Testis (tissue), 3 donors: ENCODE measurements around the gene CAMSAP3. TPM values are rescaled to one million over a fixed set of nuclear protein-coding genes. Genes with fewer than 3 reads are reported as not detected.

Experiments
- DNase-seq: peaks from one replicate; pipeline ENCODE4 v3.0.0-alpha.2; 2019
- H3K27ac ChIP-seq, 2 donors: fragments of 200-600 bp; sonication (generic); one replicate each; pipeline ENCODE4 v1.5.1; 2019
- H3K27me3 ChIP-seq: fragments of 200-600 bp; sonication (generic); one replicate; pipeline ENCODE4 v1.5.1; 2019
- H3K36me3 ChIP-seq: fragments of 200-600 bp; sonication (generic); one replicate; pipeline ENCODE4 v1.5.1; 2017; ENCODE audit warnings: low read depth; ENCODE audit errors: missing control alignments
- H3K4me1 ChIP-seq: fragments of 200-600 bp; sonication (generic); one replicate; pipeline ENCODE4 v1.5.1; 2019
- H3K4me3 ChIP-seq, 2 donors: fragments of 200-600 bp; sonication (generic); one replicate each; pipeline ENCODE4 v1.5.1; 2017 to 2019
- H3K9me3 ChIP-seq: fragments of 200-600 bp; sonication (generic); one replicate; pipeline ENCODE4 v1.5.1; 2017
- POLR2A ChIP-seq: fragments of 450-650 bp; IDR thresholded peaks from one replicate; pipeline ENCODE4 v1.6.1; 2017; ENCODE audit warnings: antibody characterized with exemption, mild to moderate bottlenecking, moderate library complexity
- WGBS, 2 donors: methylation state at CpG; one replicate each; pipeline ENCODE4 v1.1.5; 2018; 5-methylcytosine and 5-hydroxymethylcytosine counted together
- intact Hi-C: fragments of 100-400 bp; cut with DNase I; formaldehyde crosslinking; loops from one replicate; pipeline ENCODE4 v1.15.1; 2023; ENCODE audit warnings: low total_unique reads
- polyA plus RNA-seq: library from polyadenylated mRNA; stranded (reverse); fragments of 350-450 nt; fragmentation: Illumina TruSeq; extraction: RNeasy Lipid Tissue Mini Kit (QIAGEN cat#74804); gene quantifications from one replicate; pipeline ENCODE4 v1.2.3, GENCODE V29; 2014; ENCODE audit warnings: low read depth, low replicate concordance; ENCODE audit not compliant: insufficient read depth
- total RNA-seq, 2 donors: library from RNA; depleted of rRNA; stranded (reverse); fragments of >200 nt; gene quantifications; one replicate each; pipeline ENCODE4 v1.2.3, GENCODE V29; 2016
- TF ChIP-seq, protein P1 (sequence below), 3 experiments: fragments of 450-650 bp in 2 of 3; fragments of 200-600 bp in 1 of 3; sonication (generic) in 1 of 3; IDR thresholded peaks; one replicate each; pipeline ENCODE4 v1.5.1; 2016 to 2019; ENCODE audit warnings: antibody characterized with exemption in 3 of 3, mild to moderate bottlenecking in 2 of 3, moderate library complexity in 1 of 3

Gene CAMSAP3
- total and polyA plus RNA-seq, 3 donors from 2014 or later: 32.4 to 104 (median 64.7) TPM

DNA sequence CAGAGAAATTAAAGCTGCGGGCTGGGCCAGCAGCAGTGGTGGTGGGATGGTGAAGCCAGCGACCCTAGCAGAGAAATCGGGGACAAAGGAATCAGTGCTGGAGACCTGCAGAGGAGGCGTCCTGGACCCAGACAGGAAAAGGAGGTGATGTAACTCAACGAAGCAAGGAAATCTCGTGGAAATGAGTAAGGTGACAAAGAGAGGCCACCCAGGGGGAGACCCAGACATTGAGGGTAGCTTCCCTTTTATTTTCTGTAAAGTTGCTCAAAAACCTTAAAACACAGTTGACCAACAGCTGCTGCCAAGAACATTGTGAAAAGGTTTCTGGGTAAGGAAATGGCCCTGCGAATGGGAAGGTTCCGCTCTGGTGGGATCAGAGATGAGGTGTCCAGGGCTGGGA lies 59.9 kb downstream of the CAMSAP3 start:
- intact Hi-C loops: no loop called here
- TF ChIP-seq, protein P1, sequence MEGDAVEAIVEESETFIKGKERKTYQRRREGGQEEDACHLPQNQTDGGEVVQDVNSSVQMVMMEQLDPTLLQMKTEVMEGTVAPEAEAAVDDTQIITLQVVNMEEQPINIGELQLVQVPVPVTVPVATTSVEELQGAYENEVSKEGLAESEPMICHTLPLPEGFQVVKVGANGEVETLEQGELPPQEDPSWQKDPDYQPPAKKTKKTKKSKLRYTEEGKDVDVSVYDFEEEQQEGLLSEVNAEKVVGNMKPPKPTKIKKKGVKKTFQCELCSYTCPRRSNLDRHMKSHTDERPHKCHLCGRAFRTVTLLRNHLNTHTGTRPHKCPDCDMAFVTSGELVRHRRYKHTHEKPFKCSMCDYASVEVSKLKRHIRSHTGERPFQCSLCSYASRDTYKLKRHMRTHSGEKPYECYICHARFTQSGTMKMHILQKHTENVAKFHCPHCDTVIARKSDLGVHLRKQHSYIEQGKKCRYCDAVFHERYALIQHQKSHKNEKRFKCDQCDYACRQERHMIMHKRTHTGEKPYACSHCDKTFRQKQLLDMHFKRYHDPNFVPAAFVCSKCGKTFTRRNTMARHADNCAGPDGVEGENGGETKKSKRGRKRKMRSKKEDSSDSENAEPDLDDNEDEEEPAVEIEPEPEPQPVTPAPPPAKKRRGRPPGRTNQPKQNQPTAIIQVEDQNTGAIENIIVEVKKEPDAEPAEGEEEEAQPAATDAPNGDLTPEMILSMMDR (IDR thresholded peaks at IDR 0.05): no peak
- no peak for TF ChIP-seq POLR2A
- Histone ChIP-seq H3K4me3 (no peak overlapping the region), H3K4me1 (no peaks in the 10 kb centered on the region), H3K9me3 (no peaks in the 10 kb centered on the region), H3K36me3 (no peaks in the 10 kb centered on the region), H3K27ac (no peak overlapping the region), H3K27me3 (no peaks in the 10 kb centered on the region)
- 69 to 79% methylated on average over 8 of the region's 8 CpGs for WGBS, 2 donors
- no peak for DNase-seq

DNA sequence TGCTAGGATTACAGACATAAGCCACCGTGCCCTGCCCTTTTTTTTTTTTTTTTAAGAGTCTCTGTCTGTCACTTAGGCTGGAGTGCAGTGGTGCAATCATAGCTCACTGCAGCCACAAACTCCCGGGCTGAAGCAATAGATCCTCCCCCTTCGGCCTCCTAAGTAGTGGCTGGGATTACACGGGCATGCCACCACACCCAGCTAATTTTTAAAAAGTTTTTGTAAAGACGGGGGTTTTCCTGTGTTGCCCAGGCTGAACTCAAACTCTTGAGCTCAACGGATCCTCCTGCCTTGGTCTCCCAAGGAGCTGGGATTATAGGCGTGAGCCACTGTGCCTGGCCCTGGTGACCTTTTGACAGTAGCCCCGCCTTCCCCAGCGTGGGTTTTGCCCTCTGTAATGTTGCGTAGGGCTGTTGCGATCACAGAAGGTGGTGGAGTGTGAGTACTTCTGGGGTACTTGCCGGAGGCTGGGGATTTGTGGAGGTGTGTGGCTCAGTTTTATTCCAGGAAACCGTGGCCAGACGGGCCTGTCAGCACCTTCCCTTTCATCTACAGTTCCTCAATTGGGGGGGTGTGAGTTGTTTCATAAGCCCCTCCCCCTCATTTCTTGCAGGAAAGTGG lies 61.6 kb downstream of the CAMSAP3 start:
- no peaks in the 10 kb centered on the region for H3K36me3 ChIP-seq
- no peak for DNase-seq
- no peak overlapping the region for H3K27ac ChIP-seq
- no peaks in the 10 kb centered on the region for H3K4me1 ChIP-seq
- intact Hi-C loops: no loop called here
- 62 to 65% methylated on average over 9 to 14 of the region's 14 CpGs for WGBS, 2 donors
- no peaks in the 10 kb centered on the region for H3K9me3 ChIP-seq
- H3K4me3 ChIP-seq: no peak overlapping the region
- H3K27me3 ChIP-seq: no peaks in the 10 kb centered on the region
- TF ChIP-seq, protein P1 (IDR thresholded peaks at IDR 0.05): no peak
- TF ChIP-seq POLR2A: no peak

DNA sequence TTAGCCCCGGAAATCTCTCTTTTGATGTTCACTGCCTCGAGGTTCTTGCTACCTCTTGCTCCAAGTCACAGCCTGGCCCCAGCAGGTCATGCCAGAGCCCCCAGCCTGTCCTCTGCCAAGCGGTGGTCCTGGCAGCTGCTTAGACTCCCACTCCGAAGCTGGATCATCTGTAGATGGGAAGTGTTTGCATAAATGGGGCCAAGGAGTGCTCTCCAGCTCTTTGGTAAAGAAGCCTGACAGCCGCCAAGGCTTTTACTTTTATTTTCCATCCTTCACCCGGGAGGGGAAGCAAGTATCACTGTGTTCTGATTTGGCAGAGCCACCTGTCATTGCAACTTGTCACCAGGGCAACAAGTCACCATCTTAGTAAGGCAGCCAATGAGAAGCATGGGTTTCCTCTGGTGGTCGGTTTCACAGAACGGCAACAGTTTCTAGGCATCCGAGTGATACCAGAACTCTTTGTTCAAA lies 62.6 kb downstream of the CAMSAP3 start:
- Histone ChIP-seq H3K36me3 (no peaks in the 10 kb centered on the region), H3K9me3 (no peaks in the 10 kb centered on the region), H3K27me3 (no peaks in the 10 kb centered on the region), H3K4me3 (no peak overlapping the region), H3K4me1 (no peaks in the 10 kb centered on the region), H3K27ac (no peak overlapping the region)
- DNase-seq: no peak
- intact Hi-C loops: no loop called here
- TF ChIP-seq, protein P1 (IDR thresholded peaks at IDR 0.05): no peak
- no peak for TF ChIP-seq POLR2A
- WGBS, 2 donors: 37% methylated on average over 9 of the region's 9 CpGs

DNA sequence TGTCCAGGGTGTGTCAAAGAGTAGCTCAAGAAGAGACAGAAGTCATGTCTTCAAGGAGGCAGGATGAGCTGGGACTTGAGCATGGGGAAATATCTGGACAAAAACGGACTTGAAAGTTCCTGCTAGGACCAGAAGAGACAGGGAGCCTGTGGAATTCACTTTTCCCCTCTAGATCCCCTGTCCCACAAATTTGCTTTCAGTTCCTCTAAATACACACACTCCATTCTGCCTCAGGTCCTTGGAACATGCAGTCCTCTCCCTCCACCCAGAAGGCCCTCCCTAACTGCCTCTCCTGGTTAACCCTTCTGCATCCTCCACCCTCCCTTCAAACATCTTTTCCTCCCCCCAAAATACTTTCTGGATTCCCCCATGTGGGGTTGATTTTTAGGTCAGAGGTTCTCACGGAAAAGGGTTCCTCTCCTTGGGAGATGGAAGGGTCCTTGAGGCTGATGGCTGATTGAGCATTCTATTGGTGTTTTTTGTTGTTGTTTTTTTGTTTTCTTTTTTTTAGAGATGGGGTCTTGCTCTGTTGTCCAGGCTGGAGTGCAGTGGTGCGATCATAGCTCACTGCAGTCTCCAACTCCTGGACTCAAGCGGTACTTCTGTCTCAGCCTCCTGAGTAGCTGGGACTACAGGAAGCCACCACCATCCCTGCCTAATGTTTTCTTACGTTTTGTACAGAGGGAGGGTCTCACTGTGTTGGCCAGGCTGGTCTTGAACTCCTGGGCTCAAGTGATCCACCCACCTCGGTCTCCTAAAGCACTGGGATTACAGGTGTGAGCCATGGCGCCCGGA lies 66.3 kb downstream of the CAMSAP3 start:
- intact Hi-C loops: no loop called here
- H3K27me3 ChIP-seq: no peaks in the 10 kb centered on the region
- H3K4me1 ChIP-seq: no peaks in the 10 kb centered on the region
- DNase-seq: no peak
- H3K27ac ChIP-seq: no peak overlapping the region
- WGBS, 2 donors: 77 to 80% methylated on average over 8 of the region's 8 CpGs
- no peaks in the 10 kb centered on the region for H3K9me3 ChIP-seq
- H3K4me3 ChIP-seq: no peak overlapping the region
- no peaks in the 10 kb centered on the region for H3K36me3 ChIP-seq
- TF ChIP-seq, protein P1 (IDR thresholded peaks at IDR 0.05): no peak
- TF ChIP-seq POLR2A: no peak
